Hypothalamus (tissue), 51 donors: Measurements from ENCODE around the gene PBX1.

Source experiments
- DNase-seq, 51 donors: peaks; one replicate each; lab custom pipeline; 2025; lab: John Stamatoyannopoulos, UW

PBX1 gene

DNA sequence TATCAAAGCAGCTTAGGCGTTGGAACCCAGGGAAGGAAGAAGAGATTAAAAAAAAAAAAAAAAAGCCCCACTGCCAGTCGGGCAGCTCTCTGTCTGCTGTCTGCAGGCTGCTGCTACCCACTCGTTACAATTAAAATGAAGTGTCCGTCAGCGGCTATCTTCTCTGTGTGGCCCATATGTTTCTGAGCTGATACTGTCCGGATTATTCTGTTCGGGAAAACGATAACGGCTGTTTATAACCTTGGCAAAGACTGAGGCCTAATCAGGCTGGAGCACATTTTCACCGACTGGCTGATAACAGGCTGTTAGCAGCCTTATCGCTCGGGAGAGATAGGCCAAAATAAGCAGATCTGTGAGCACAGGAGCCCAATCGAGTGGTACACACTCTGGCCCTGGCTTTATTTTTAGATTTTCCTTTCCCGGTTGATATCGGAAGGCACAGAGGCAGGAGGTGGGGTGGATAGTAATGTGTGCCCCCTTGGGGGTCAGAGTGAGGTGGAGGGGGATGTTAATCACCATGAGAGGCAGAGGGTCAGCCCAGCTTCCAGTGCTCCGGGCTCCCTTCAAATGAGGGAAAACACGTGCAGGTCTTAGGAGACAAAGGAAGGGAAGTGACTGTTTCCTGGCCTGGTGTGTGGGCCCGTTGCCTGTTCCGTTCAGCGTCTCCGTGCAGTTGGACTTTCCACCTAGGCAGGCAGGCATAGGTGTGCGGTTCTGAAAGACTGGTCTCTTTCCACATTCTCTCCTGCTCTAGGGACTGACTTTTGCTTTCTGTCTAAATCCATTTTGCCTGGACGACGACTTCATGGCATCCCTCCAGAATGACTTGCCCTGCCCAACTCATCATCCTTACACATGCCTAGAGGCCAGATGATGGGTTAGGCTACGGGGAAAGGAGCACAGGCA, 153.4 kb downstream of the PBX1 start:
- DNase-seq: peak in 1 of 51 donors; percentile 30

DNA sequence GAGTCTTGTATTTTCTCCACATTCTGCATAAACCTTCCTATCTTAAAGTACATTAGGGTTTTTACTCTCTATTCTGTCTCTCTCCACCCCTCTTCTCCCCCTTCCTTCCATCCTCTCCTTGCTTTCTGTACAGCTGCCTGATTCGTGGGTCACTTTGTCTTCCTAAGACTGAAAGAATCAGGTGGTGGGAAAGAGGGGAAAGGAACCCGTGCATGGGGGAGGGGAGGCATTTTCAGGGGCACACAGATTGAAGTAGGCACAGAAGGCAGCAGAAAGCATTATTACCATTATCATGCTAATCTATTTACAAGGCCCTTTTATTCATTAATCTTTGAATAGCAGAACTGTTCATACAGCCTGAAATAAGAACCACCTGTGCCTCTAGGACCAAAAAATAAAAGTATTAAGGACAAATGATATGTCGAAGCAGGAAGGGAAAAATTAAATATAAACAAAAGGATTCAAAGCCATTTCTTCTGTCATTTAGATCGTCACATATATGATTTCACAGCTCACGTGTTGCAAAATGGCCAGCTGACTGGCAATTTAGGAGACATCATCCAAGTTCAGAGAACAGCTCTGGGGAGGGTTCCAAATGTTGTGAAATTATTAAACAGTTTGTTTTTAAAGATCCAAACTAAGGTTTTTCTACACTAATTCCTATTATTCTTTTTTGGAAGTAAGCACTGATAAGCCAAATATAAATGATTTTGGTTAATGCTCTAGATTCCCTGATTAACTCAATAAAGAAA, 154.6 kb downstream of the PBX1 start:
- DNase-seq: peak in 1 of 51 donors; percentile 17

DNA sequence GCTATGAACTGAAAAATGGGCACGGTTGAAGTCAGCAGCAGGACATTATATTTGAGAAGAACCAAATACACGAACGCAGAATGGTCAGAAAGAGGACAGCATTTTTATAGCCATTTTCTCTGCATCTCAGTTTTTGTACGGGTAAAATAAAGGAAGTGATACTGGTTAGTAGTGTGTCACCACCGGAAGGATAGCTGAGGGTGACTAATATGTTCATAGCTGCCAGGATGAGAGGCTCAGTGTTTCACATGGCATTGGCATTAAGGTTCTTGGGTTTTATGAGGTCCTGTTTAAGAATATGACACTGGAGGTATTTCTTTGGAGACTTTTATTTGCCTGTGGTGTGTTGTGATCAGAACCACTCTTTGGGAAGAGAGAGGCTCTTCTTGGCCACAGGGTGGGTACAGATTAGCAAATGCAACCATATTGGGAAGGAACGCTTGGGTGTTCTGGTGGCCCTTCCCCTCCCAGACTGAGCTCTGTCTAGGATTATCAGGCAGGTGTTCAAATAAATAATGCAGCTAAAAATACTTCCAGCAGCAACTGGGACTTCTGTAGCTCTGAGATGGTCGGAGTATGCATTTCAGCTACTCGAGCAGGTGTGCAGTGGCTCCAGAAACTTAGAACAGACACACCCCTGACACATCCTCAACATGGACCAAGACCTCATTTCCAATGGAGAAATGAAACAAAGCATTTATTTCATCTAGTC, 158.2 kb downstream of the PBX1 start:
- DNase-seq: no peak

DNA sequence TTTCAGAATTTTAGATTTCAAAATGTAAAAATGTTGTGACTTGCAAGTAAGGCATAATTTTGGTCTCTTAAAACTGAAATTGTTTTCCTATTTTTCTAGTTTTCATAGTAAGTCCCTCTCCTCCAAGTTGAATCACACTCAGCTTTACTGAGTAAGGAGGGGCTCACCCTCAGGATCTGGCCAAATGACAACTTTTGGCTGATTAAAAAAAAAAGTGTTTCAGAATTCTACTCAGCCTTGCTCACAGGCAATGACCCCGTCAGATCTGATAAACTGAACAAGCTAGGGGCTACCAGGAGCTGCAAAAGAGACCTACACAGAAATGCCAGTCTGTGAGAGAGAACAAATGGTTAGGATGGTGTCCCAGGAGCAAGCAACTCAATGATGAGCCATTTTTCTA, 159.8 kb downstream of the PBX1 start:
- no peak for DNase-seq

DNA sequence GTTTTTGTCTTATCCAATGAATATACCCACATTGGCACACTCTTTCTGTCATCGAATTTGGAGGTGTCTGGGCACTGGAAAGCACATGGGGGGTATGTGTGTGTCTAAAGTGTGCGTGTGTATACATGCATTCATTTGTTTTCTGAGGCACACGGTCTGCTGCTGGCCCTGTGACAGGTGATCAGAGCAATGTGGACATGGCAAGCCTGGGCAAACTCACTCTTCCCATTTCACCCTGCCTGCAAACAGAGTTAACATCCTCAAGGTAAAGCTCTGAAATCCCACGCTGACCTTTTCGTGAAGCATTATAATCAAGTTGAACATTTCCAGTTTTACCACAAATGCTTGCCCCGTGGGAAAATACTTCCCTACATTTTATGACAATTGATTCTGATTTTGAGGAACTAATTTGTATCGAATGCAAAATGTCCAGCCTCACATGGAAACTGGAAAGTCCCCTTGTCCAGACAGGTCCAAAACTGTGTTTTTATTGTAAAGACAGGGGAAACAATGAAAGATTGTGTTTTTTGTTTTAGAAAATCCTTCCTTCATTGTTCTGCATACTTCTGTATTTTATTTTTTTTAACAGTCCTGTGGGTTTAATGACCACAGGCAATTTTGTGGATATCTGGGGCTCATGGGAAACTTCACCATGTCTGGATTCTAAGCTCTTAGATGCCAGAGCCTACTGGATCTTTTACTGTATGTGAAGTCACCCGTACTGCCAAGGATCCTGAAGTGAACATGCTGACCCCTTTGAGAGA, 160.9 kb downstream of the PBX1 start:
- DNase-seq: no peak

DNA sequence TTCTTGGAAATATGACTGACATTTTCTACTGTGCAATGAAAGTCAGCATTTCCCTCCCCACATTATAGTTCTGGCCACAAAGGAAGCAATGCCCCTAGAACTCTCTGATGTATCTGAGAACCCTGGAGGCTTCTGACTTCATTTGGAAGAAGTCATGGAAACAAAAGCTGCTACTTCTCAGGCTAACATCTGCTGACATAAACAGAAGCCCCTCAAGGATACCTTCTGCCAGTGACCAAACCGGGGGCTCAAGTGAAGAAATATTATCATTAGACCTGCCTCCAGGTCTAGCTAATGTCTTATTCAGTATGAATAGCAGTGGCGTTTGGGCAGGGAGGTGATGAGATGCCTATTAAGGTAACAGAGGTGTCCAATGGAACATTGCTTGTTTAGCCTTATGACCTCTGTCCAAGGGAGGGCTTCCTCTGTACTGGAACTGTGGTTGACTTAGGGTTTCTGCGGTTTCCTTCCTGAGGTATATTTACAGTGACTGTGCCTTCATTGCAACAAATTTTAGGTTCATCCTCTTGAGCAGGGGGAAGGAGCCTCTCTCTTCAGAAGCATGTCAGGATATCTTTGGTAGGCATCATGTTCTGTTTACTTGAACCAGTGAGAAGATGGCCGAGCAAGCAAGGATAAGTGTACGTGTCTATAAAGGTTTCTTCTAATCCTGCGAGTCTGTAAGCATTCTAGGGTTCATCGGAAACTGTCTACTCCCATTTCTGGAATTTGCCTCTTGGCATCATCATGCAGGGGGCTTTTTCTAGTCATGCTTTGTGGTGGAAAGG, 161.7 kb downstream of the PBX1 start:
- no peak for DNase-seq

DNA sequence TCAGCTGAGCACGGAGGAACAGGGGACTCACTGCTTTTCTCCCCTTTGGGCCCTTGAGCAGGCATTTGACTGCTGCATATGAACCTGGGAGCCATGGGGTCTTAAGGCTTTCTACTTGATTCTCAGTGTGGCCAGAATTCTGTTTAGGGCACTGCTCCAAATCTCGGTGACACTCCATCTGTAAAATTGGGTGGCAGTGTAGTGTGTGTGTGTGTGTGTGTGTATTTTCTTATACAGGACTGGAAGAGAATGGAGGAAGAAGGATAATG, 162.2 kb downstream of the PBX1 start:
- no peak for DNase-seq

DNA sequence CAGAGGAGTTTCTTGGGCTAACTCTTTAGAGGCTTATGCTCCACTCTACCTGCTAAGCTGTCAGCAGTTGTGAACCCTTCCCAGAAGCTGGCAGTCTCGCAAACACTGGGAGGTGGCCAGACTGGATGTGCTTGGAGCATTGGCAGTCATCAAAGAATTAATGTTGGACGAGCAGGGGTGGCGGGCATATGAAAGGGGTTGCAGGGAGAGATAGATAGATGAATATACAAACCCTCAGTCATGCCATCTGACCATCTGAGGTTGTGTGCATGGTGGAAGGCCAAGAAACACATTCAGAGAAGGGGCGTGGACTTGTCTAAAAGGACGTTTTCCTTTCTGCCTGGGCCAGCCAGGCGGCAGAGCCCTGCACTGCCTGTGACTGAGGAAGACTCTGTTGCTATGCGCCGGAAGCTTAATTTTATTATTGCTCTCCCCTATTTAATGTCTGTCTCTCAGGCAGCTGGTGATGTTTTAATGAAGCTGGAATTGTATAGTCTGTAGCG, 164.4 kb downstream of the PBX1 start:
- peak in 9 of 51 donors; percentile 12 to 60 (median 44) for DNase-seq

DNA sequence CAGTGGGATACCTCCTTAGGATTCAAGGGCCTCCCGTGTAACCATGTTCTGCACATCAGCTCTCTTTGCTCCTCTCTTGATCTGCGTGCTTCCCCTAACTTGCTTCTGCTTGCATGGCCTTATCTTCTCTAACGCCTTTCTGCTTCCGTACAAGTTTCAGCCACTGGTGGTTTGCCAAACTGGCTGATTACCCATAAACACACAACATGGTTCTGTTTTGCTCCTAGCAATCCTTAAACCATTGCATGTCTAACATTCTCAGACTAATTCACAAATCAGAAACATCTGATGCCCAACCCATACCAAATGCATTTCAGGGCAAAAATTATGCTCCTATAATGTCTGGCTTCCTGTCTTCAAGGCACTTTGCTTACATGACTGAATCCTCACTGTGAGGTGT, 166.4 kb downstream of the PBX1 start:
- no peak for DNase-seq

DNA sequence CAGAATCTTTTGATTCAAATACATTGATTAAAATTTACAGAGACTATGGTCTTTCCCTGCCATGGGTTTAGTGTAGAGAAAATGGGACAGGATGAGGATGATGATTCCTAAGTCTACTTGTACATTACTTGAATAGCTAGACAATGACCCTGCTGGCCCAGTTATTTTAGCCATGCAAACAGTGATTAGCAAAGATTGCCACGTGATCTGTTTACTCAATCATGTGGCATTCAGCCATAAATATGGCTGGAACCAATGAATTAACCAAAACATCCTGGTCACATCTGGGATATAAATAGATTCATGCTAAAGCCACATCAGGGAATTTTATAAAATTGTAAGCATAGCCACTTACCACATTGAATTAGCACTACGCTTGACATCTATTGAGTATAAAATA, 167.3 kb downstream of the PBX1 start:
- no peak for DNase-seq

DNA sequence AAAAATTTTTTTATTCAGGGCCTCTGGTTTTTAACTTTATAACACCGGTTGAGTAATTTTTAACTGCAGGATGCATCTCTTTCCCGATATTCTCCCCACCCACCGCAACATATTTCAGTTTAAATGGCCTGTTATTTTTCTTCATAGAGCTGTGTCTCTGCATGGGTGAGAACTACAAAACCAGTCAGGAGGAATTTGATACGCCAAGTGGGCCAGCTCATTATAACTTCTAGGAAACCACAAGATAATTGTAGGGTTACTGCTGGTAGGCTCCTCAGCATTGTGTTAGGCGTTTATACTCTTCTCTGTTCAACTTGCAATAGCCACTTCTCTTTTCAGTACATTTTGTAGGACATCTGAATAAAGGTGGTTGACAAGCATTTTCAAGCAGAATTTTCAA, 169.7 kb downstream of the PBX1 start:
- no peak for DNase-seq

DNA sequence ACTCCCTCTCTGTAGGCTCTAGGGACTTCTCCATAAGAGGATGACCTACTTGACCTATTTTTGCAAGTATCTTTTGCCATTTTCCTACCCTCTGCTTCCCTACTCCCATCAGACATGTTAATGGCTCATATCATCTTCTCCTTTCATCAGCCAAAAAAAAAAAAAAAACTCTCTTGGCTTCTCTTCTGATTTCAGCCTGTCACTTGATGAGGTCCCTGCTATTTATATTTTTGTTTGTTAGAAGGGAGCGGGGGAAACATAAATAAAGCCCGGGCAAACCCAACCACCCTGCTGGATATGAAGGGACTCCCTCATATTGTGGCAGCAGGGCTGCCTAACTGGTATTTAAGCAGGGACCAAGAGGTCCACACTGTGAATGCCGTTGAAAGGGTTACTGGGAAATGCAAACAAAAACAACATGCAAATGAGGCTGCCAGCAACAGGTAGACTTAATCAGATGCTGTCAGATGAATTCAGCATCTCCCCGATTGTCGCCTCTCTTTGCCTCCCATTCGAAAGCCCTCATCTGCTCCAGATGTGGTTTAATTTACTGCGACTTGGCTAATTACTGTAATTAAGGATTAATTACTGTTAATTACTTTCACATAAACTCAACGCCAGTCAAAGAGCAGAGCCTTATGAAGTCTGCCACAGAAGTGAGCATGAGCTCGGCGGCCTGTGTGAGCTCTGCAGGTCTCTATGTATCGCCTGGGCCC, 172.3 kb downstream of the PBX1 start:
- DNase-seq: no peak

DNA sequence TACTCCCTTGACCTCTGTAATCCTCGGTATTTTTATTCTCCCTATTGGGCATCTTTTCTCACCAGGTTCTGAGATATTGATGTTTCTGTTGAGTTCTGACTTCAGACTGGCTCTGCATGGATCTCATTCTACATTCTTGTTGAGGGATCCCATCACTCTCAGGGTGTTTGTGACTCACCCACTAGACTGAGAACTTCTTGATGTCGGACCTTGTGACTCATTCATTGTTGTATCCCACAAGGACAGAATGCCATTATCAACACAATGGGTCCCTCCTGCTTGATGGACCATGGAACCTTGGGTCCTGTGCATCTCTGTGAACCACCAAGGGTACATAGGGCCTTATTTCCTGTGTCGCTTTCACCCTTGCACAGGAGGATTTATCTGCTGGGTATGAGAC, 174.1 kb downstream of the PBX1 start:
- no peak for DNase-seq

DNA sequence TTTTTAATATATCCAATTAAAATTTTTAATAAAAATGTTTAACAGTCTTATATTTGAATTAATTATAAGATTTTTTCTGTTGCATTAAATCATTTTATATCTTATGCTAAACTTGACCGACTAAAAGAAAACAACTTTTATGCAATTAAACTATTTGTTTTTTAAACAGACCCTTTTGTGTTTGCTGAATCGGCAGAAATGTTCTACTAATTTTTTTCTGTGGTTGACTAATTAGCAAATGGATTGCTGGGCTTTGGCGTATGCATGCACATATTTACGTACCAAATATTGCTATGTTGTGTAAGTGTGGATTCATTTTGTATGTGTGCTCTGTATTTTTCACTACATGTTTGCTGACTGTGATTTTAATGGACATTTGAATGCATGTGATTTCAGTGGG, 174.8 kb downstream of the PBX1 start:
- DNase-seq: no peak

DNA sequence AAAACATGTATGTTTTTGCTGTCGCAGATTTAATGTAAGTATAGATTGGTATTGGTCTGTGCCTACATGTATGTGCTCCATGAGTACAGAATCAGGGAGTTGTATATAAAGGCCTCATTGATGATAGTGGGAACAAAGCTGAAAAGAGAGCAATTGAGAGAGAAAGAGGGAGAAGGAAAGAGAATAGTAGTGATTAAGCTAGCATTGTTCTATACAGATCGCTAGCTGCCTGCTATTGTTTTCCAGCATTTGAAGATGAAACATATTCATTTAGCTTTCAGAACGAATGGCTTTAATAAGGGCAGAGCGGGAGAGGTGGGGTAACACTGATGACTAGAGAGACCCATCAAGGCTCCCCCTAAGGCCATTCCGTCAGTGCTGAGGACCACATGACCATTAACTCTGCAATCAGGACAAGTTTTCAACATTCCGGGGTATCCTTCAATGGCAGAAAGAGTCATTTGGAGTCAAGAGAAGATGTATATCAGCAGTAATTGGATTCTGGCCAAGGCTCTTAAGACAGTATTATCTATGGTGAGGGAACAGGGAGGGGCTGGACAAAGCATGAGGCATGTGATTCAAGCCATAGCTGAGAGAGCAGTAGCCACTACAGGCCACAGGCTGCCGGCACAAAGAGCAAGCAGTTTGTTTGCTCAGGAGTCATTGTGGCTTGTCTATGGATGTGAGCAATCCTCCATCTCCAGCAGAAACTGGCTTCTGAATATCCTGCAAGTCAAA, 176.5 kb downstream of the PBX1 start:
- peak in 10 of 51 donors; percentile 16 to 75 (median 37) for DNase-seq

DNA sequence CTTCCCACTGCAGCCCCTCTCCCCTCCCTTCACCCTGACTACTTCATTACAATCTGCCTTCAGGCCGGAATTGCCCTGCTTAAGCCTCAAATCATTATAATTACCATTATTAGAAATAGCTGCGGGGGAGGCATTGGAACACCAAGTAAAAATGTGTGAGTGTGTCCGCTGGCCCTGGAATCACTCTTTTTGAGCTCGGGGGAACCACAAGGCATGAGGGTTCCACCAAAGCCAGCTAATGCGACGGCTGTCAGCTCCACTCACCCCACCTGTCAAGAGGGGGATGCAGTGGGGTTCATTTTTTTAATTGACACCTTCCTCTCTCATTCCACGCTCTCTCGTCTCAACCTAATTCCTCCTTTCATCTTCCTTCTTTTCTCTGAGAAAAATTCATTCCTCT, 177.2 kb downstream of the PBX1 start:
- no peak for DNase-seq

DNA sequence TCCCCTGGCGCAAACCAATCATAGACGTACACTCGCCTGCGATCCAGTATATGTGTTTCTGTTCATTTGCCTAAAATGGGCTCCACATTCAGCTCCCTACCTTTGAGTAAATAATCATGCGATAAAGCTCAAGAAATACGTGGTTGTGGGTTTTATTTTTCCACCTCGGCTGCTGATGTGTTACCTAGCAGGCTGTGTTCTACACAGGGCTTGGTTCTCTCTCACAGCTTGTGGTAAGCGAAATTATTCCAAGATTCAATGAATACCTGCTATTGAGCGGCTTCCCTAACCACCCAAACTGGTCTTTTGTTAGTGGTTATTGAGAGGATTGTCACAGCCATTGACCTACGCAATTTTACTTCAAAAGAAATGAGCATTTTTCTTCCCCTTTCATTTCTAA, 180.2 kb downstream of the PBX1 start:
- peak in 1 of 51 donors; percentile 26 for DNase-seq

DNA sequence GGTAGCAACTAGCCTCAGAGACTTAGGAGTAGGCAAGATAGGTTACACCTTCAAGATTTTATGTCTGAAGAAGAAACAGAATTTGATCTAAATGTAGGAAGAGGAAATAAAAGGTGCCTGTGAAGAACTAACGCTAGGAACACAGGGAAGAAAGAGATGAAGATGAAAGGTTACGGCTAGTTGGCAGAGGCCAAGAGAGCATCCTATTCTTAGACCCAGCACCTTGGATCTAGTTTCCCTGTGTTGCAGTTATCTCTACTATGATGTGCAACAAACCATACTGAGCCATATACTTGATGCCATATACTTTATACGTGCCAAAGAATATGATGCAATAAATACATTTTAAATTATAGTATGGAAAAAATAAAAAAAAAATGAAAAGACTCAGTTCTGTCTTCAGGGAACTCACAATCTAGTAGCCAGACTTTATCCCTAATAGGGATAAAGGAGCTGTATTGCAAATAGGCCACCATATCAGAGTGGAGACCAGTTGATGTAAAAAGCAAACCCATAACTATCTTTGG, 181.1 kb downstream of the PBX1 start:
- DNase-seq: no peak
